HepG2 (cell line): Measurements from ENCODE around the gene UBAC1. TPM values are rescaled to one million over a fixed set of nuclear protein-coding genes. Genes with fewer than 3 reads are reported as not detected.

Experiments used
- CREB3 ChIP-seq: sonication (generic); formaldehyde crosslinking; IDR thresholded peaks from 2 replicates; pipeline ENCODE4 v1.5.0; 2020; ENCODE audit warnings: missing genetic modification reagents
- E2F2 ChIP-seq: sonication (generic); formaldehyde crosslinking; IDR thresholded peaks from 2 replicates; pipeline ENCODE4 v1.4.0; 2020; ENCODE audit warnings: missing genetic modification reagents, borderline replicate concordance
- FOXP4 ChIP-seq: sonication (generic); formaldehyde crosslinking; IDR thresholded peaks from 2 replicates; pipeline ENCODE4 v1.4.0; 2020; ENCODE audit warnings: missing genetic modification reagents
- MNT ChIP-seq: fragments of 450-650 bp; IDR thresholded peaks from 2 replicates; pipeline ENCODE4 v1.6.1; 2016
- MYC ChIP-seq: sonication (generic); formaldehyde crosslinking; IDR thresholded peaks from 2 replicates; pipeline ENCODE4 v1.9.0; 2021; ENCODE audit warnings: missing genetic modification reagents, borderline replicate concordance
- MYNN ChIP-seq: sonication (generic); formaldehyde crosslinking; IDR thresholded peaks from 2 replicates; pipeline ENCODE4 v1.4.0; 2020; ENCODE audit warnings: mild to moderate bottlenecking, low read depth, missing genetic modification reagents
- PBX3 ChIP-seq: sonication (generic); formaldehyde crosslinking; IDR thresholded peaks from 2 replicates; pipeline ENCODE4 v1.8.1; 2023; ENCODE audit warnings: missing genetic modification reagents, inconsistent platforms, borderline replicate concordance
- SALL2 ChIP-seq: sonication (generic); formaldehyde crosslinking; IDR thresholded peaks from 2 replicates; pipeline ENCODE4 v1.8.1; 2023; ENCODE audit warnings: mild to moderate bottlenecking, missing genetic modification reagents, inconsistent platforms
- SYNCRIP ChIP-seq: fragments of 200-400 bp; formaldehyde crosslinking; IDR thresholded peaks from 2 replicates; pipeline ENCODE4 v1.6.1; 2018; ENCODE audit warnings: mild to moderate bottlenecking, low read depth, low read length; ENCODE audit not compliant: insufficient read depth
- TCF7L2 ChIP-seq: IDR thresholded peaks from 2 replicates; pipeline ENCODE4 v1.6.1; 2011; ENCODE audit warnings: mild to moderate bottlenecking, low read depth, low read length, moderate library complexity
- U2AF1 ChIP-seq: fragments of 200-400 bp; formaldehyde crosslinking; optimal IDR thresholded peaks from 2 replicates; pipeline ENCODE3; 2017; ENCODE audit warnings: mild to moderate bottlenecking, low read depth, low read length
- ZBTB7A ChIP-seq: sonication (generic); formaldehyde crosslinking; IDR thresholded peaks from 2 replicates; pipeline ENCODE4 v1.8.0; 2022; ENCODE audit warnings: mild to moderate bottlenecking, missing genetic modification reagents
- ZFP36 ChIP-seq: fragments of 150-350 bp; IDR thresholded peaks from 2 replicates; pipeline ENCODE4 v1.6.1; 2018; ENCODE audit warnings: borderline replicate concordance, low read length, low read depth; ENCODE audit not compliant: partially characterized antibody
- ZNF501 ChIP-seq: sonication (generic); formaldehyde crosslinking; IDR thresholded peaks from 2 replicates; pipeline ENCODE4 v1.5.1; 2020; ENCODE audit warnings: mild to moderate bottlenecking, moderate library complexity, missing genetic modification reagents
- ZNF724P ChIP-seq: sonication (generic); formaldehyde crosslinking; IDR thresholded peaks from 2 replicates; pipeline ENCODE4 v1.8.0; 2022; ENCODE audit warnings: missing genetic modification reagents, borderline replicate concordance
- polyA plus RNA-seq, 8 experiments: library from polyadenylated mRNA; depleted of rRNA in 3 of 8; stranded (reverse) in 7 of 8; unstranded in 1 of 8; fragments of >200 nt; fragmentation: Illumina TruSeq in 4 of 8; extraction: Trizol in 4 of 8; gene quantifications; 2 replicates each; pipeline versions ENCODE4 v1.2.1 to v1.2.3, GENCODE V29; 2011 to 2016; ENCODE audit warnings: low read depth in 4 of 8, missing spikeins in 1 of 8, mixed read lengths in 1 of 8; ENCODE audit not compliant: insufficient read depth in 1 of 8
- total RNA-seq, 5 experiments: library from RNA; depleted of rRNA; stranded (reverse); fragments of >200 nt; fragmentation: Illumina TruSeq; extraction: Trizol; gene quantifications; 2 replicates each; pipeline ENCODE4 v1.2.3, GENCODE V29; 2016; ENCODE audit warnings: low read depth in 1 of 5

UBAC1 gene
- total and polyA plus RNA-seq, 2 of the 13 experiments (the other 11 are each of a cell fraction or from before 2014, with no cell fraction given), result 32.2 to 34.1 TPM

GRCh38 chr9:135960411-135961276 lies 529 bp downstream of the UBAC1 start (continued):
- no peak for TF ChIP-seq E2F2 (CRISPR knock-in tag)
- no peak for TF ChIP-seq U2AF1
- peak; percentile 34; the same call in 1 of the 2 replicates for TF ChIP-seq MYC (CRISPR knock-in tag)
- TF ChIP-seq PBX3 (CRISPR knock-in tag), result no peak
- no peak for TF ChIP-seq CREB3
- no peak; the same call in 1 of the 2 replicates for TF ChIP-seq FOXP4
- no peak for TF ChIP-seq TCF7L2
- no peak for TF ChIP-seq MYNN (CRISPR knock-in tag)
- no peak for TF ChIP-seq MNT
- TF ChIP-seq ZNF724P (CRISPR knock-in tag), result no peak
- no peak; the same call in 1 of the 2 replicates for TF ChIP-seq ZBTB7A (CRISPR knock-in tag)
- TF ChIP-seq ZFP36, result no peak
- TF ChIP-seq SALL2 (CRISPR knock-in tag), result peak; percentile 44; the same call in 1 of the 2 replicates
- no peak for TF ChIP-seq SYNCRIP
- no peak for TF ChIP-seq ZNF501
